Right lung (tissue), 5 donors: Measurements from ENCODE around the gene ARHGAP9. TPM values are rescaled to one million over a fixed set of nuclear protein-coding genes. Genes with fewer than 3 reads are reported as not detected.
"Not testable (repeated sequence)": the region's sequence is repeated elsewhere in the genome, so short reads cannot be mapped to it uniquely, and the experiment has no call there.

Experiments used
- DNase-seq, 2 donors: peaks; one replicate each; pipeline ENCODE4 v3.0.0-alpha.2; 2013
- polyA plus RNA-seq, 5 donors: library from polyadenylated mRNA; unstranded; fragments of 120-200 nt; gene quantifications; one replicate each; pipeline versions ENCODE4 v1.2.1 to v1.2.3, GENCODE V29; 2013; ENCODE audit warnings: inconsistent platforms in 1 of 5, low replicate concordance in 1 of 5; ENCODE audit not compliant: insufficient read length in 5 of 5, insufficient read depth in 1 of 5

ARHGAP9 gene
- polyA plus RNA-seq, 5 donors = 4.4 to 5.4 (median 5.2) TPM

GRCh38 chr12:57518176-57518919, 38.7 kb upstream of the ARHGAP9 start:
- DNase-seq = no peak

- DNase-seq = not testable (repeated sequence)
Measured at GRCh38 chr12:57517718-57518117, 38.1 kb upstream of the ARHGAP9 start.

GRCh38 chr12:57517187-57517586, 37.5 kb upstream of the ARHGAP9 start:
- DNase-seq = no peak

DNA sequence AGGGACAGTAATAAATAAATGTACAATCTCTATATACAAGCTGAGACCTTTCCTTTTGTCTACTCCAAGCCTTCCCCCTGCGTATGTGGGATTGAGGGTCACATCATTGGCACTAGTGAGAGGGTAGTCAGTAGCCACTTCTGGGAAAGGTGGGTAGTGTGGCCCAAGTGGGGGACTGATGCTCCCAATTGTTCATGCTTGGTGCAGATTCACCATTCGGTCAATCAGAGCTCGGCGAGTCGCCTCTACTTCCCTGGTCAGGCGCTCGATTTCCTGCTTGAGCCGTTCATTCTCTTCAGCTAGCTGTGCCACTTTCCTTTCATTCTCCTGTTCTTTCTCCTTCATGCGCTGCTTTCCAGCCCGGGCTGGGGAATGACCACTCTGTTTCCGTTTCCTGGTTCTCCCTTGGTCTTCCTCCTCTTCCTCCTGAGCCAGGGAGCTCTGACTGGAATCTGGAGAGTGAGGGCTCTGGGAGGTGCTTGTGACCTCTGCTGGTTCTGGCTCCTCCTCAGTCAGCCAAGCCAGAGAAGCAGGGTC, 37.0 kb upstream of the ARHGAP9 start:
- no peak for DNase-seq

DNA sequence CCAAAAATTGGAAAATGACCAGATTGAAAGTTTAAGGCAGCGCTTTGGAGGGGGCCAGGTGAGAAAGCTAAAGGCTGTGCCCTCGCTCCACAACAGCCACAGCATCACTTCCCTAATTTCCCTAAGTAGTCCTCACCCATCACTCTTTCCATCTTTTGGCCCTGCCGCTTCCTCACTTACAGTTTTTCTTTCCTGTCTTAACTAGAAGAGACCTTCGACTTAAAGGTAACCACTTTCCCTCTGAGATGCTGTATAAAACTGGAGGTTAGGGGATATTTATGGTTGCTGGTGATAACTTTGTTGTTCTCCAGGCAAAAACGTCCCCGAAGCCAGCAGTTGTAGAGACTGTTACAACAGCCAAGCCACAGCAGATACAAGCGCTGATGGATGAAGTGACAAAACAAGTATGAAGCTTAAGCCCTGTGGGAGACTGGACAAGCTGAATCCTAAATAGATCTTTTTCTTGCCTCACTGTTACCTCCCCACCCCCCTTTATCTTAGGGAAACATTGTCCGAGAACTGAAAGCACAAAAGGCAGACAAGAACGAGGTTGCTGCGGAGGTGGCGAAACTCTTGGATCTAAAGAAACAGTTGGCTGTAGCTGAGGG, 36.4 kb upstream of the ARHGAP9 start:
- DNase-seq = no peak

DNA sequence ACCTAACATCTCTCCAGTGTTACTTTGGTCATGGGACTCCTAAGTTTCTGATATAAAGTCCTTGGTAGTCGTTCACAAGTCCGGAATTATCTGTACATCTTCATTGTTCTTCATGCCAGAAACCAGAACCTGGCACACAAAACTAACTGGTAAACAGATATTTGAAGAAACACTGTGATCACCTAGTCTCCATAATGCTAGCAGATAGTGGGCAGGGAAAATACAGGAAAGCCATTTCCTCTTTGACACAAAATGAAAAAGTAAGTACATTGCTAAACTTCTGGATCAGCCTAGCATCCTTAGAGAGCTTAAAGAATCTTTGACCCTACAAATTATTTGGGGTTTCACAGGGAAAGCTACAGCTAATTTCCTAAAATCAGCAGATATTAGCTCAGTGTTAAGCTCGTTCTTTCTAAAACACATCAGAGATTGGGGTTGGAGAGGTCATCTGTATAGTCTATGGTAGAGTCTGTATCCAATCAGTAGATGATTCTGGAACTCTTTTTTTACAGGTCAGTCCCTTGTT, 35.8 kb upstream of the ARHGAP9 start:
- DNase-seq = no peak

DNA sequence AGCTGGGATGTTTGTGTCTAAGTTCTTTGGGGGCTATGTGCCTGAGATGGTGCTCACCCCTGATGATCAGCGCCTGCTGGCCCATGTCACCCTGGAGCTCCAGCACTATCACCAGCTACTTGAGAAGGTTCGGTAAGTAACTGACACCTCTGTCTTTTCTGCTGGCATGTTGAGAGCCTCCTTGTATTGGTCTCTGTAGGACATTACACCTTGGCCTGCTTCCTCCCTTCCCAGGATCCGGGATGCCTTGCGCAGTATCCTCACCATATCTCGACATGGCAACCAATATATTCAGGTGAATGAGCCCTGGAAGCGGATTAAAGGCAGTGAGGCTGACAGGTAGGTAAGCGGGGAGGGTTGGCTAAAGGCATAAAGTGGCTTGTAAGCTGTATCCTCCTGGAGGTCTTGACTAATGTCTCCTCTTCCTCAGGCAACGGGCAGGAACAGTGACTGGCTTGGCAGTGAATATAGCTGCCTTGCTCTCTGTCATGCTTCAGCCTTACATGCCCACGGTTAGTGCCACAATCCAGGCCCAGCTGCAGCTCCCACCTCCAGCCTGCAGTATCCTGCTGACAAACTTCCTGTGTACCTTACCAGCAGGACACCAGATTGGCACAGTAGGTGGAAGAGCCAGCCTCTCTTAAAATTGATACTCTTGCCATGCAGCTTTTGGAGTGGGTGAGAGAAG, 35.2 kb upstream of the ARHGAP9 start:
- no peak for DNase-seq

GRCh38 chr12:57514246-57514645, 34.6 kb upstream of the ARHGAP9 start:
- DNase-seq = not testable (repeated sequence)

GRCh38 chr12:57513677-57514076, 34.0 kb upstream of the ARHGAP9 start:
- DNase-seq = not testable (repeated sequence)

GRCh38 chr12:57513266-57513665, 33.6 kb upstream of the ARHGAP9 start:
- DNase-seq = no peak

DNA sequence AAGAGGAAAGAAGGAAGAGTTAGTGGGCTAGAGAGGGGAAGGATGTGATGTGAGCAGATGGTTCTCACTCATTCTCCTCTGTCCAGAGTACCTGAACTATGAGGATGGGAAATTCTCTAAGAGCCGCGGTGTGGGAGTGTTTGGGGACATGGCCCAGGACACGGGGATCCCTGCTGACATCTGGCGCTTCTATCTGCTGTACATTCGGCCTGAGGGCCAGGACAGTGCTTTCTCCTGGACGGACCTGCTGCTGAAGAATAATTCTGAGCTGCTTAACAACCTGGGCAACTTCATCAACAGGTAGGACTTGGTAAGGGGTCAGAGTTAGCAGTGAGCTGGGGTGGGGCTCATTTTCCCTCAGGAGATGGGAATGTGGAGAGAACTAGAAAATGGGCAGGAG, 33.0 kb upstream of the ARHGAP9 start:
- DNase-seq = no peak

DNA sequence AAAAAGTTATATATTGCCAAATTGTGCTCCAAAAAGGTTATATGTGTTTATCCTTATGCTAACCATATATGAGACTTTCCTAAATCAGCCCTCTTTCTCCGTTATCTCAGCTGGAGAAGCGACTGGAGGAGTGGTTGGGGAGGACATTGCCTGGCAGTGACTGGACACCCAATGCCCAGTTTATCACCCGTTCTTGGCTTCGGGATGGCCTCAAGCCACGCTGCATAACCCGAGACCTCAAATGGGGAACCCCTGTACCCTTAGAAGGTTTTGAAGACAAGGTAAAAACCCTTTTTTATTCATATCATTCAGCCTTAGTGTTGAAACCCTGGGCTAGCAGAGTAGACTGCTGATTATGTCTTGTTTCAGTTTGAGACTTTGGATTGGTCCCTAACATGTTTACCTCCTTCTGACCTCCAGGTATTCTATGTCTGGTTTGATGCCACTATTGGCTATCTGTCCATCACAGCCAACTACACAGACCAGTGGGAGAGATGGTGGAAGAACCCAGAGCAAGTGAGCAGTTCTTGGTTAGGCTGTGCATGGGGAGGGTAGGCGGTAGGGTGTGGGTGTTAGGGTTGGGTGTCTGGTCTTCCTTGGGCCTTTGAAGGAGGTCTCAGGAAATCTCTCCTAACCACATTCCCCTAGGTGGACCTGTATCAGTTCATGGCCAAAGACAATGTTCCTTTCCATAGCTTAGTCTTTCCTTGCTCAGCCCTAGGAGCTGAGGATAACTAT, 32.1 kb upstream of the ARHGAP9 start:
- DNase-seq = no peak

GRCh38 chr12:57511161-57511560, 31.5 kb upstream of the ARHGAP9 start:
- no peak for DNase-seq

GRCh38 chr12:57507796-57508195, 28.1 kb upstream of the ARHGAP9 start:
- DNase-seq = not testable (repeated sequence)

DNA sequence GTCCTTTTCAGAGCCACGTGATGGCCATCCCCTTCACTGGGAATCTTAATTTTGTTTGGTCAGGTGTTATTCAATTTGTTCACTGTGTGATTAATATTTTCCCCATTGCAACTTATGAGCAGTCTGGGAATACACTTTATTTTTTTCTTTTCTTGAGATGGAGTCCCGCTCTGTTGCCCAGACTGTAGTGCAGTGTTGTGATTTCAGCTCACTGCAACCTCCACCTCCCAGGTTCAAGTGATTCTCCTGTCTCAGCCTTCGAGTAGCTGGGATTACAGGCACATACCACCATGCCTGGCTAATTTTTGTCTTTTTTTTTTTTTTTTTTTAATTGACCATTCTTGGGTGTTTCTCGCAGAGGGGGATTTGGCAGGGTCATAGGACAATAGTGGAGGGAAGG, 26.9 kb upstream of the ARHGAP9 start:
- DNase-seq = not testable (repeated sequence)

DNA sequence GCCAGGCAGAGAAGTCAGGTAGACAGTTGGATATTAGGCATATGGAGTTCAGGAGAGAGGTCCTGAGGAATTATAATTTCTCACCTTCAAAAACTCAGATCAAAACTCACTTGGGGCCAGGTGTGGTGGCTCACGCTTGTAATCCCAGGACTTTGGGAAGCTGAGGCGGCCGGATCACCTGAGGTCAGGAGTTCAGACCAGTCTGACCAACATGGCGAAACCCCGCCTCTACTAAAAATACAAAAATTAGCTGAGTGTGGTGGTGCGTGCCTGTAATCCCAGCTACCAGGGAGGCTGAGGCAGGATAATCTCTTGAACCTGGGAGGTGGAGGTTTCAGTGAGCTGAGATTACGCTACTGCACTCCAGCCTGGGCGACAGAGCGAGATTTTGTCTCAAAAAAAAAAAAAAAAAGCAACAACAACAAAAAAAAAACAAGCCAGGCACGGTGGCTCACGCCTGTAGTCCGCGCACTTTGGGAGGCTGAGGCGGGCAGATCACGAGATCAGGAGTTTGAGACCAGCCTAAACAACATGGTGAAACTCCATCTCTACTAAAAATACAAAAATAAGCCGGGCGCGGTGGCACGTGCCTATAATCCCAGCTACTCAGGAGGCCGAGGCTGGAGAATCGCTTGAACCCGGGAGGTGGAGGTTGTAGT, 22.8 kb upstream of the ARHGAP9 start:
- not testable (repeated sequence) for DNase-seq

- DNase-seq = no peak
Measured at GRCh38 chr12:57500213-57500612, 20.5 kb upstream of the ARHGAP9 start.

- DNase-seq = no peak
Measured at GRCh38 chr12:57498571-57498970, 18.9 kb upstream of the ARHGAP9 start.

- DNase-seq = no peak
Measured at GRCh38 chr12:57498132-57498502, 18.5 kb upstream of the ARHGAP9 start.

DNA sequence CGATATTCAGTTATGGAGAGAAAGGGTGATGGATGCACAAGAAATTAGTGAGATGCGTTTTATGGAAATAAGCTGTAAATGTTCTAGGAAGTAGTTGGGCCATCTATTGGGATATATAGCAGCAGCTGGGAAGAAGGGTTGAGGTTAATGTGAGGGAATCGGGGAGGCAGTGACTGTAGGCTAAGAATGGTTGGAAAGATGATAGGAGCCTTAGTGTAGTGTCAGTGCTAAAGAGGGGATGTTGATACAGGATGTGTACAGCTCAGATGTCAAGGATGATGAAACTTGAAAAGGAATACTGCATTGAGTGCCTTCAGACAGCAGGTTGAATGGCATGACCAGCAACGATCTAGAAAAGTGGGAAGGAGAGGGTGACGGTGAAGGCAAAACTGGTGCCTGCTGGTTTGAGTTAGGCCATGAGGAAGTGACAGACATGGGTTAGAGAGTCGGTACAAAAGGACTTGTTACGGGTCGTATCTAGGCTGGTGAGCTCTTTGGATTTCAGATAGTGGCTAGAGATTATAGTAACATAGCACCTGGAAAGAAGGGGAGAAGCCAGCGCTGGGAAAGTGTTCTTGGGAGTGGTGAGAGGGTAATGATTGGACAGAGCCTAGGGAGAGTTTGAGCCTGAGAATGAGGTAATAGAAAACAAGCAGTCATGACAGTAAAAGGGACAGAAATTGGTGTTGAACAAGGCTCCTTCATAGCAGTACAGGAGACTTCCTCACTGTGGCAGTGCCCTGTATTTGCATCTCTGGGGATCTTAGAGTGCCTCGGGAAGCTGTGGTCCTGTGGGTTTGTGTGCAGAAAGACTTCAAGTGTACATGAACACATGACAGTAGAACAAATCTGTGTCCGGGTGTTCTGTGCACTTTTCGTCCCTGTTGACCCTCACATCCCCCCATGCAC, 17.8 kb upstream of the ARHGAP9 start:
- no peak for DNase-seq
